OCI-LY1 (cell line): ENCODE results near the gene GRIK2.
A peak's percentile ranks its signal among the peaks of the same experiment; 100 is the strongest.

Experiments
- EZH2 ChIP-seq: fragments of 200-600 bp; sonication (generic), shearing (Covaris generic); IDR thresholded peaks from 2 replicates; pipeline ENCODE4 v1.8.0; 2017; ENCODE audit warnings: borderline replicate concordance, mixed run types, mild to moderate bottlenecking, antibody characterized with exemption, low read length, moderate library complexity, mixed read lengths
- TF ChIP-seq, protein P1 (sequence below): fragments of 200-600 bp; sonication (generic), shearing (Covaris generic); IDR thresholded peaks from 2 replicates; pipeline ENCODE4 v1.5.1; 2017; ENCODE audit warnings: mild to moderate bottlenecking, antibody characterized with exemption, low read length, moderate library complexity, mixed read lengths

DNA sequence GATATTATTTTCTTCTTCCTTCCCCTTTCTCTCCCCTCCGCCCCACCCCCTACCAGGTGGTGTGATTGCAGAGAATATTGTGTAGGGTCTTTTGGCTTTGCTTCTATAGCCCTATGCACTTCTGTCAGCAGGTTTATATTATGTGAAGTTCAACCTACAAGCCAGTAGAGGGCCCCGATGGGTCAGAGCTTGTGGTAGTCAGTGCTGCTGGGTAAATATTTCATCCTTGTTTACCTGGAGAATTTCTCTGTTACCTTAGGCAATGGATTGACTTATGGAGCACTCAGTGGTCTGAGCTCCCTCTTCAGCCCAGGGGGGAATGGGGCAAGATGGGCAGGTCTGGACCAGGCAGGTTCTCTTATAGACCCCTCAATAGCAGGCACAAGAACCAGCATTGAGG, 720.9 kb downstream of the GRIK2 start:
- TF ChIP-seq, protein P1, sequence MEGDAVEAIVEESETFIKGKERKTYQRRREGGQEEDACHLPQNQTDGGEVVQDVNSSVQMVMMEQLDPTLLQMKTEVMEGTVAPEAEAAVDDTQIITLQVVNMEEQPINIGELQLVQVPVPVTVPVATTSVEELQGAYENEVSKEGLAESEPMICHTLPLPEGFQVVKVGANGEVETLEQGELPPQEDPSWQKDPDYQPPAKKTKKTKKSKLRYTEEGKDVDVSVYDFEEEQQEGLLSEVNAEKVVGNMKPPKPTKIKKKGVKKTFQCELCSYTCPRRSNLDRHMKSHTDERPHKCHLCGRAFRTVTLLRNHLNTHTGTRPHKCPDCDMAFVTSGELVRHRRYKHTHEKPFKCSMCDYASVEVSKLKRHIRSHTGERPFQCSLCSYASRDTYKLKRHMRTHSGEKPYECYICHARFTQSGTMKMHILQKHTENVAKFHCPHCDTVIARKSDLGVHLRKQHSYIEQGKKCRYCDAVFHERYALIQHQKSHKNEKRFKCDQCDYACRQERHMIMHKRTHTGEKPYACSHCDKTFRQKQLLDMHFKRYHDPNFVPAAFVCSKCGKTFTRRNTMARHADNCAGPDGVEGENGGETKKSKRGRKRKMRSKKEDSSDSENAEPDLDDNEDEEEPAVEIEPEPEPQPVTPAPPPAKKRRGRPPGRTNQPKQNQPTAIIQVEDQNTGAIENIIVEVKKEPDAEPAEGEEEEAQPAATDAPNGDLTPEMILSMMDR: peak; percentile 58
- no peak for TF ChIP-seq EZH2
